GM21576 (cell line): ENCODE results near the gene CXCR6.
A peak's percentile ranks its signal among the peaks of the same experiment; 100 is the strongest.
"Not testable (repeated sequence)": the region's sequence is repeated elsewhere in the genome, so short reads cannot be mapped to it uniquely, and the experiment has no call there.

Source experiments
- ATAC-seq: cut with Tn5 transposase; IDR thresholded peaks from one replicate; pipeline ENCODE4 v1.9.1; 2021; ENCODE audit warnings: mild to moderate bottlenecking, moderate library complexity; ENCODE audit not compliant: unreplicated experiment

CXCR6 gene

GRCh38 chr3:45985532-45986302 is 42.5 kb downstream of the CXCR6 start:
- no peak for ATAC-seq

GRCh38 chr3:45986303-45986982 is 43.2 kb downstream of the CXCR6 start:
- ATAC-seq: no peak

DNA sequence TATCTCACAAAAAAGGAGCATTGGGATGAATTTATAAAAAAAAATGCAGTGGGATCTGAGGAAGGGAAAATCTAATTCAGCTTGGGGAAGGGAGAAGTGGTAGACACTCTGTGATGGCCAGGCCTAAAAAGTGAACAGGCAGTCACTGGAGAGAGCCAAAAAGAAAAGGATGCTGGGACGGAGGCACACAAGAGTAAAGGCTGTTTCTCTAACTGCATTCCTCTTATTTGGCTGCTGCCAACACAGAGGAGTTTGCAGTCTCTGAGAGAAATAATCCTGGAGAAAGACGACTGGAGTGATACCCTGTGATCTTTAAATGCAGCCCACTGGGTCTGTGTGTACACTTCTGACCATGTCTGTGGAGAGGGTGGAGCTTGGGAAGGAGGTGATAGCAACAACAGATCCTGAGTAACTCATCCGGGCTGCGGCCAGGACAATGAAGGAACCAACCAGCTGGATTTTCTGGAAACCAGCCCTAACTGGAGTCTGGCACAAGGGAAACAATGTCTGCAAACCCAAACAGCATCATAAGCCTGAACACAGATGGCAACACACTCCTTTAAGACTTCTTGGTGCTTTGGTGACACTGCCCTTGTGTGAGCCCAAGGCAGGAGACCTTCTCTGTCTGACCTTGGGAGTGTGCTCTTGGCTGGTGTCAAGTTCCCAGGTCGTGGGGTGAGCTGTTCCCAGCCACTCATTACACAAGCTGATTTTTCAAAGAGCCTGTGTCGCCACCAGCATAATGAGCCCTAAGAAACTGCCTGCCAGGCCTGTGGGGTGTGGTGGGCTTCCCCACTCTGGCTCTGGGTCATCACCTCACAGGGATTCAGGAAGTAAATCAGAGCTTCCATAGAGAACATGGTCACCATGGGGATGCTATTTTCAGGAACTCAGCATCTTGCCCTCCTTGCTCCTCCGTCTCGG is 44.4 kb downstream of the CXCR6 start:
- no peak for ATAC-seq

- ATAC-seq: no peak
Observed at GRCh38 chr3:45988362-45988761, 45.1 kb downstream of the CXCR6 start.

DNA sequence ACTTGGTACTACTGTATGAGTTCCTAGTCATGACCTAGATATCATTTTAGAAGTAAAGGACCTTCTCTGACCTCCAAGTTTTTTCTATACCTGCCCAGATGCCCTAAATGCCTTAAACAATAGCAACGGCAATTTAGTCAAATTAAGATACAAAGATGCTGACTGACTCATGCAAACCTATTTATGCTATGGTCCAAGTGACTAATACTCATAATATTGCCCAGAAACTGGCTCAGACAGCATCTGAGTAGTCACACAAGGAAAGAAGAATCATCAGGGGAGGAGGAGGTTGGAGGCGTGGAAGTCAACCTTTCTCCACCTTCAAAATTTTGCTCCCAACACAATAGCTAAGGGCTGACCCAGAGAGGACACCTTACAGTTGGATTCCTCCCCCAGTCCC is 45.5 kb downstream of the CXCR6 start:
- ATAC-seq: no peak

DNA sequence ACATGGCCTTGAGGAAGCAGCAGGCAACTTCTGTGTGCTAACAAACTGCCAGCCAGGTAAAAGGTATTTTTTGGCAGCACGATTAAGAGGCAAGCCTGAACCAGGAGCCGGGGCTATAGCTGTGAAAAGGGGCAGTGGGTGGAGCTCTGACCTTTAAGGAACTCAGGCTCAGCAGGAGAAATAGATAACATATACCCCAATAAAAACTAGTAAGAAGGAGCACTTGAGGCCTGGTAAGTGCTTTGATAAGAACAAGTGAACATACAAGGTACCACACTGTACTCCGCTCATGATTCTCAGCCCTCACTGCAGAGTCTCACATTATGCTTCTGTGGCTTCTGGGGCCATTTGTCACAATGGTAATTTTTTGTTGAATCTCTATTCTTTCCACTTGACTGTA is 46.9 kb downstream of the CXCR6 start:
- ATAC-seq: no peak

DNA sequence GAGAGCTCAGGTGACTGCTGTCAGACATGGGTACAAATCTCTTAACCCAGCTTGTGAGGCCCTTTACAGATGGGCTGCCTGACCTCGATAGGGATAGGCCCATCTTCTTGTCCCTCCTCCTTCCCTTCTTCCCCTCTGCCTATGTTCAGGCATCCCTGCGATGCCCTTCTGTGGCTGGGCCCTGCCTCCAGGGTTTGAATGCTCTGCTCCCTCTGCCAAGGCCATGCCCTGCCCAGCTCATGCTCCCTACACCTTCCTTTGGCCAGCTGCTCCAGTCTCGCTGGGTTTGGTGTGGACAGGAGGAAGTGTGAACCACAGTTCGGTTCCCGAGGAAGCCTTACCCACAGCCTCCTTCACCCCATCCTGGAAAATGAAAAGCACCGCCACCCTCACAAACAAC is 48.1 kb downstream of the CXCR6 start:
- no peak for ATAC-seq

DNA sequence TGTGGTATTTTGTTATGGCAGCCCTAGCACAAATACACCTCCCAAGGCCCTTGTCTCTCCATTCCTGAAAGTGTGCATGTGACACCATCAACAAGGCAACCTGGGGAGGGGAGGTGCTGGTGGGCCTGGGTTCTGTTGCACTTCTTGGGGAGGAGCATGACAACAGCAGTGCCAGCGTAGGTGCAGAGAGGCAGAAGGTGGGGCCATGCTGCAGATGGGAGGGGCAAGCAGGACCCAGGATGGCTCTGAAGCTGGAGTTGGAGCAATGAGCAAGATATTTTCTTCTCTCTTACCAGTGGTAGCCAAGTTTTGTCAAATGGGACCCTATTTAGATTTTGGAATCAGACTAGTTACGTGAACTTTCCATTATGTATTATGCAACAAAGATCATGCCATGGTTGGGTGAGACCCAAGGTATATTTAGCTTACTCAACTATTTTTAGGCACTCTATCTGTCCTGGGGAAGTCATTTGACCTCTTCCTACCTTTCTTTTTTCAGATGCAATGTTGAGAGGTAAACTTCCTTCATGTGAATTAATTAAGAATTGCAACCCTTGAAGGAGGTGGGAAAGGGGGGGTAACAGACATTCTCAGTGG is 49.0 kb downstream of the CXCR6 start:
- no peak for ATAC-seq

GRCh38 chr3:45992821-45993221 is 49.6 kb downstream of the CXCR6 start:
- ATAC-seq: no peak

DNA sequence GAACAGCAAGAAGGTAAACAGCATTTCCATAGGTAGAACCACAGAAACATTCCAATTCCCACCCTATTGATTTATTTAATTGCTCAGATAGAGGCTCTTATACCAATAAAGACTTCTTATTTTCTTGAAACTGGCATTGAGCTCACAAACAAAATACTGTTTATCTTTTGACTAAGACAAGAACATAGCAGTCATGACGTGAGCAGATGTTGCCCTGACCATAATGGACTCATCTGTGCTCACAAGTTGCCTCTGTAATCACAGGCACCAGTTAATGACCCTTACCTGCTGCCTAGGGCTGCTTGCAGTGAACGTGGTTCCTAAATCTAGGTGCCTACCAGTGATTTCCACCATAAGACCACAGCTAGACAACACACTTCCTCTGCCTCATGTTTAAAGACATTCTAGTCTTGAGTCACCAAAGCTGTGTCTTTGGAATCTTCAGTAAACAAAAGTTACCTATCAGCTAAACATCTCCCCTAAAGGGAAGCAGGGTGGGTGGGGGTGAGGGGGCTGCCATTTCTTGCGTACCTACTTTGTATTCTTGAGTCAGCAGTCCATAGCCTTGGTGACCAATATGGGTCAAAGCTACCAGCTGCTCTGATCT is 50.3 kb downstream of the CXCR6 start:
- no peak for ATAC-seq

DNA sequence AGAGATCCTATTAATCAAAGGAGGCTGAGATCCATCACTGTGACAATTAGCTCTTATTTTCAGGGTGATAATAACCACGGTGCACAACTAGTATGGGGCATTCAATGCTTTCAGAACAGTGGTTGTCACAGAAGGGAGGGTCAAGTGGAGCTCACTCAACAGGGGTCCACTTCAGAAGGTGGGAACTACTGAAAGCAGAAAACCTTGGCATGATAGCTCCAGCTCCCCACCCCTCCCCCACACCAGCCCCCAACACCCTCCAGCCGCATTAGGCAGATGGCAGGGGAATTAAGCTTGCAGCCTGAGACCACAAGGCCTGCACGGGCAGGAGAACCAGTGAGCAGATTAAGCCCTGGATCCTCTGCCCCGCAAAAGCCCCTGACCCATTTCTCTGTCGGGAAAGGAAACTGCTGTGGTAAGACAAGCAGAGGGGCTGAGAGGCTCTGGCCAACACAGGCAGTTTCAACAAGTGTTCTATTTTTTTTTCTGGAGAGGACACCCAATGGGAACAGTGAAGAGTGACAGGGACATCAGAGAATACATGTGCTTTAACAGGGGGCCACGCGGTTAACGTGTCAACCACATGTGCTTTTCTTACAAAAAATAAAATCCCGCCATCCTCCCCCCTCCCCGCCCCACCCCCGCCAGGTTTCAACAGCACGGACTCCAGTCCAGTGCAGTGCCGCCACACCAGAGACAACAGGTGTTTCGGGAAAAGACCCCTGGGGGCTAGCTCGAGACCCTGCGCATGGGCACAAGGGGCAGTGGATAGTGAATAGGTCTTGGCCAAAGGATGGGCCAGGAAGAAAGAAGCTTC is 51.4 kb downstream of the CXCR6 start:
- peak; percentile 8 for ATAC-seq

DNA sequence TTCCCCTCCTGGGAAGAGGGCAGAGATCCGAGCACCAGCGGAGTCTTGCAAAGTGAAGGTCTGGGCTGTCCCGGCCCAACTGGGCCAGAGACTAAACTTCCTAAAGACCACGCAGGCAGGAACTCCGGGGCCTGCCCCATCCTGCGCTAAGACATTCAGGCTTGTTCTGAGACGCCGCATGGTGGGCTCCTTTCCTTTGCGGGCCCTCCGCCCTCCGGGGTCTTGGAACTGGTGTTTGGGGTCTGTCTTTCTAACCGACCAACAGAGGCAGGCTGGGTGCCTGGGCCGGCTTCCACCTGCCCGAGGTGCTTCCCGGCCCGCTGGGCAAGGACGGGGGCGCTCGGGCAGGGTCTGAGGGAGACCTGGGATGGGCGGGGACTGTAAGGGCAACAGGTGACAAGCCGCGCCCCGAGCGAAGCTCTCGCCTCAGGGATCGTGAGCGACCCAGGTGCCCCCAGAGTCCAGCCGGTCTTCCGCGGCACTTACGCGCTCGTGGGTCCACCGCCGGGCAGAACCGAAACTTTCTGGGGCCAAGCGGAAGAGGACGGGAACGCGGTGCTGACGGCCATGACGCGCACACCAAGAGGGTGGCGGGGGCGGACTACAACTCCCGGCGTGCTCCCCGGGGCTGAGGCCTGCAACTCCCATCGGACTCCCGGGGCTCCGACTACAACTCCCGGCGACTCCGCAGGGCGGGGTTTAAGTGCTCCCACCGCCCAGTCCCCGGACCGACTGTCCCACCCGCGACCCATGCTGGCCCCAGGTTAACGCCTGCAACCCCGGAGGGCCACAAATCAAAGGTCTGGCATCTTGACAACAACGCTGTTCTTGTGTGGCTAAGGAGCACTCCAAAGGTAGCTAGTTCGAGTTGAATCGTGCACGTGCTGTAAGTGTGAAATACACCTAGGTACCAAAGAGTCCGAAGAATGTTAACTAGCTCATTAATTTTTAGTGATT is 52.2 kb downstream of the CXCR6 start, which contains the start of gene FYCO1:
Gene FYCO1 (minus strand): TSS at position 589 of the 957 bp plus-strand sequence. CDS start 10,914 bp downstream, outside the sequence.
- peak; percentile 91 for ATAC-seq

GRCh38 chr3:45997499-45997898 is 54.2 kb downstream of the CXCR6 start:
- not testable (repeated sequence) for ATAC-seq

DNA sequence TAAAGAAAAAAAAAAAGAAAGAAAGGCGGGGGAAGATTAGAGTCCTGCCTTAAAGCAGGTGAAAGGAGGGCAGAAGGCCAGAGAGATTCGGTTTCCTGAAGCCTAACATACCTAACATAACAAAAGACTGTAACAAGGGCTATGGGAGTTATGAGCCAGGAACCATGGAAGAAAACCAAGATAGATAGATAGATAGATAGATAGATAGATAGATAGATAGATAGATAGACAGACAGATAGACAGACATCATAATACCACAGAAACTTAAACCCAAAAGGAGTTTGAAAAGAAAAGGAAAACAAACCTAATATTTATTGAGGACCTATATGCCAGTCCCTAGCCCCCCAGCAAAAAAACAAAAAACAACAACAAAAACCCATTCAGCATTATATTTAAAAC is 54.7 kb downstream of the CXCR6 start:
- no peak for ATAC-seq
